Measurements from ENCODE around the gene GLI2.

Gene GLI2

DNA sequence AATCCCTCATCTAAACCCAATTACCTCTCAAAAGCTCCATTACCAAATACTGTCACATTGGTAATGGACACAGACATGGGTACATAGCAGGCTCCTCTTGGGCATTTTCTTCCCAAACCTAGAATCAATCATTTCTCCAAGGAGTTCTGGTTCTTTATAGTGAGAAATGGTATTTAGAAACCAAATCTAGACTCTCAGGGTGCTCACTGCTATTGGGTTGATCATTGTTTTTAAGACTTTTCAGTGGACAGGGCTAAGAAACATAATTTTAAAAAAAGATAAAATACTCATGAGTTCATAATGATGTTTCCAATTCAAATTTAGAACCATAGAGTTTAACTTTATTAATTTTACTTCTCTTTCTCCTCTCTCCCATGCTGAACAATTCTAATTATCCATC is 9.4 kb upstream of the GLI2 start:
- Histone ChIP-seq H3K4me1 (ENCODE audit: low read length) (no peaks in the 10 kb centered on the region), H3K27ac (ENCODE audit: low read length) (no peak overlapping the region), H3K27me3 (replicated peaks; ENCODE audit: insufficient read depth, low read length) (no peaks in the 10 kb centered on the region), H3K9ac (ENCODE audit: low read length) (no peak overlapping the region), H3K4me2 (ENCODE audit: low read depth, low read length) (no peak overlapping the region), H3K9me2 (replicated peaks; ENCODE audit: insufficient read depth, low read length) (no peaks in the 10 kb centered on the region), H3K9me3 (replicated peaks; ENCODE audit: insufficient read depth, low read length) (no peaks in the 10 kb centered on the region), H3F3A (ENCODE audit: insufficient read depth, low read length) (no peaks in the 10 kb centered on the region), H3K4me3 (ENCODE audit: low read length) (no peak overlapping the region), H3K36me3 (replicated peaks; ENCODE audit: insufficient read depth, low read length) (no peaks in the 10 kb centered on the region), H3K79me2 (ENCODE audit: low read length) (no peaks in the 10 kb centered on the region), H2AFZ (ENCODE audit: low read length) (no peak overlapping the region), H4K20me1 (ENCODE audit: insufficient read depth, low read length) (no peaks in the 10 kb centered on the region)
- no peak for DNase-seq
- TF ChIP-seq, protein P1, sequence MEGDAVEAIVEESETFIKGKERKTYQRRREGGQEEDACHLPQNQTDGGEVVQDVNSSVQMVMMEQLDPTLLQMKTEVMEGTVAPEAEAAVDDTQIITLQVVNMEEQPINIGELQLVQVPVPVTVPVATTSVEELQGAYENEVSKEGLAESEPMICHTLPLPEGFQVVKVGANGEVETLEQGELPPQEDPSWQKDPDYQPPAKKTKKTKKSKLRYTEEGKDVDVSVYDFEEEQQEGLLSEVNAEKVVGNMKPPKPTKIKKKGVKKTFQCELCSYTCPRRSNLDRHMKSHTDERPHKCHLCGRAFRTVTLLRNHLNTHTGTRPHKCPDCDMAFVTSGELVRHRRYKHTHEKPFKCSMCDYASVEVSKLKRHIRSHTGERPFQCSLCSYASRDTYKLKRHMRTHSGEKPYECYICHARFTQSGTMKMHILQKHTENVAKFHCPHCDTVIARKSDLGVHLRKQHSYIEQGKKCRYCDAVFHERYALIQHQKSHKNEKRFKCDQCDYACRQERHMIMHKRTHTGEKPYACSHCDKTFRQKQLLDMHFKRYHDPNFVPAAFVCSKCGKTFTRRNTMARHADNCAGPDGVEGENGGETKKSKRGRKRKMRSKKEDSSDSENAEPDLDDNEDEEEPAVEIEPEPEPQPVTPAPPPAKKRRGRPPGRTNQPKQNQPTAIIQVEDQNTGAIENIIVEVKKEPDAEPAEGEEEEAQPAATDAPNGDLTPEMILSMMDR (IDR thresholded peaks at IDR 0.05; ENCODE audit: low read length): no peak
- no peak for TF ChIP-seq EZH2phosphoT487 (IDR thresholded peaks at IDR 0.05; ENCODE audit: low read length)
- no peak for TF ChIP-seq EZH2 (optimal IDR thresholded peaks at IDR 0.05; ENCODE audit: low read depth, low read length)

- no peak overlapping the region for H3K27ac ChIP-seq (ENCODE audit: low read length)
- no peaks in the 10 kb centered on the region for H3K9me2 ChIP-seq (replicated peaks; ENCODE audit: insufficient read depth, low read length)
- H3F3A ChIP-seq (ENCODE audit: insufficient read depth, low read length): no peaks in the 10 kb centered on the region
- peaks cover 13% of the 10 kb centered on the region for H3K27me3 ChIP-seq (replicated peaks; ENCODE audit: insufficient read depth, low read length)
- no peak overlapping the region for H3K9ac ChIP-seq (ENCODE audit: low read length)
- no peak overlapping the region for H3K4me3 ChIP-seq (ENCODE audit: low read length)
- H3K36me3 ChIP-seq (replicated peaks; ENCODE audit: insufficient read depth, low read length): no peaks in the 10 kb centered on the region
- no peak for DNase-seq
- no peaks in the 10 kb centered on the region for H3K79me2 ChIP-seq (ENCODE audit: low read length)
- no peaks in the 10 kb centered on the region for H3K9me3 ChIP-seq (replicated peaks; ENCODE audit: insufficient read depth, low read length)
- H3K4me1 ChIP-seq (ENCODE audit: low read length): no peaks in the 10 kb centered on the region
- H2AFZ ChIP-seq (ENCODE audit: low read length): no peak overlapping the region
- TF ChIP-seq, protein P1 (IDR thresholded peaks at IDR 0.05; ENCODE audit: low read length): no peak
- TF ChIP-seq EZH2phosphoT487 (IDR thresholded peaks at IDR 0.05; ENCODE audit: low read length) (no peak), EZH2 (optimal IDR thresholded peaks at IDR 0.05; ENCODE audit: low read depth, low read length) (no peak)
- H4K20me1 ChIP-seq (ENCODE audit: insufficient read depth, low read length): no peaks in the 10 kb centered on the region
- no peak overlapping the region for H3K4me2 ChIP-seq (ENCODE audit: low read depth, low read length)
Measured at GRCh38 chr2:120729406-120730399, 6.0 kb upstream of the GLI2 start.

- Histone ChIP-seq H4K20me1 (ENCODE audit: insufficient read depth, low read length) (no peaks in the 10 kb centered on the region), H3K4me1 (ENCODE audit: low read length) (no peaks in the 10 kb centered on the region), H2AFZ (ENCODE audit: low read length) (no peak overlapping the region), H3K9me2 (replicated peaks; ENCODE audit: insufficient read depth, low read length) (no peaks in the 10 kb centered on the region), H3K36me3 (replicated peaks; ENCODE audit: insufficient read depth, low read length) (no peaks in the 10 kb centered on the region), H3K9me3 (replicated peaks; ENCODE audit: insufficient read depth, low read length) (no peaks in the 10 kb centered on the region), H3F3A (ENCODE audit: insufficient read depth, low read length) (no peaks in the 10 kb centered on the region), H3K27me3 (replicated peaks; ENCODE audit: insufficient read depth, low read length) (peaks cover 20% of the 10 kb centered on the region), H3K27ac (ENCODE audit: low read length) (no peak overlapping the region), H3K9ac (ENCODE audit: low read length) (no peak overlapping the region), H3K4me2 (ENCODE audit: low read depth, low read length) (no peak overlapping the region), H3K79me2 (ENCODE audit: low read length) (no peaks in the 10 kb centered on the region), H3K4me3 (ENCODE audit: low read length) (no peak overlapping the region)
- DNase-seq: no peak
- TF ChIP-seq EZH2 (optimal IDR thresholded peaks at IDR 0.05; ENCODE audit: low read depth, low read length) (no peak), EZH2phosphoT487 (IDR thresholded peaks at IDR 0.05; ENCODE audit: low read length) (no peak)
- TF ChIP-seq, protein P1 (IDR thresholded peaks at IDR 0.05; ENCODE audit: low read length): no peak
Measured at GRCh38 chr2:120731175-120731574, 4.5 kb upstream of the GLI2 start.

Data from MM.1S (cell line).